Astrocyte of the spinal cord (primary cell): ENCODE measurements around the gene PLCB4.

Experiments
- DNase-seq: peaks from one replicate; pipeline ENCODE4 v3.0.0; 2011; ENCODE audit warnings: low read depth, low spot score
- H3K4me3 ChIP-seq: 2 replicates; pipeline ENCODE4 v1.5.1; 2011; ENCODE audit warnings: low read depth, mild to moderate bottlenecking, low read length, moderate library complexity
- in situ Hi-C: cut with HindIII; loops from 2 replicates; pipeline ENCODE4 v1.10.0; 2017; ENCODE audit warnings: low sequenced_read_pairs
- TF ChIP-seq, protein P1 (sequence below): IDR thresholded peaks from 2 replicates; pipeline ENCODE4 v1.5.1; 2012; ENCODE audit warnings: low read depth, mild to moderate bottlenecking, low read length, inconsistent platforms

PLCB4 gene

DNA sequence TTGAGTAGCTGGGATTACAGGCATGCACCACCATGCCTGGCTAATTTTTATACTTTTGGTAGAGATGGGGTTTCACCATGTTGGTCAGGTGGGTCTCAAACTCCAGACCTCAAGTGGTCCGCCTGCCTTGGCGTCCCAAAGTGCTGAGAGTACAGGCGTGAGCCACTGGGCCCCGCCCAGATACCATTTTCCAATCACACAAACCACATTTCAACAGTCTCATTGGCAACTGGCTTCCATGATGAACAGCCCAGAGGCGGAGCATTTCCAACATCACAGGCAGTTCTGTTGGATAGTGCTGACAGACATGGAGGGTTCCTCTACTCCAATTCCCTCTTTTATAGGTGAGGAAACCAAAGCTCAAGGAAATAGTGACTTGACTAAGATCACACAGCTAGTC, 43.9 kb upstream of the PLCB4 start:
- TF ChIP-seq, protein P1, sequence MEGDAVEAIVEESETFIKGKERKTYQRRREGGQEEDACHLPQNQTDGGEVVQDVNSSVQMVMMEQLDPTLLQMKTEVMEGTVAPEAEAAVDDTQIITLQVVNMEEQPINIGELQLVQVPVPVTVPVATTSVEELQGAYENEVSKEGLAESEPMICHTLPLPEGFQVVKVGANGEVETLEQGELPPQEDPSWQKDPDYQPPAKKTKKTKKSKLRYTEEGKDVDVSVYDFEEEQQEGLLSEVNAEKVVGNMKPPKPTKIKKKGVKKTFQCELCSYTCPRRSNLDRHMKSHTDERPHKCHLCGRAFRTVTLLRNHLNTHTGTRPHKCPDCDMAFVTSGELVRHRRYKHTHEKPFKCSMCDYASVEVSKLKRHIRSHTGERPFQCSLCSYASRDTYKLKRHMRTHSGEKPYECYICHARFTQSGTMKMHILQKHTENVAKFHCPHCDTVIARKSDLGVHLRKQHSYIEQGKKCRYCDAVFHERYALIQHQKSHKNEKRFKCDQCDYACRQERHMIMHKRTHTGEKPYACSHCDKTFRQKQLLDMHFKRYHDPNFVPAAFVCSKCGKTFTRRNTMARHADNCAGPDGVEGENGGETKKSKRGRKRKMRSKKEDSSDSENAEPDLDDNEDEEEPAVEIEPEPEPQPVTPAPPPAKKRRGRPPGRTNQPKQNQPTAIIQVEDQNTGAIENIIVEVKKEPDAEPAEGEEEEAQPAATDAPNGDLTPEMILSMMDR = no peak
- in situ Hi-C loops = no loop called here
- DNase-seq = no peak
- H3K4me3 ChIP-seq = no peak overlapping the region

DNA sequence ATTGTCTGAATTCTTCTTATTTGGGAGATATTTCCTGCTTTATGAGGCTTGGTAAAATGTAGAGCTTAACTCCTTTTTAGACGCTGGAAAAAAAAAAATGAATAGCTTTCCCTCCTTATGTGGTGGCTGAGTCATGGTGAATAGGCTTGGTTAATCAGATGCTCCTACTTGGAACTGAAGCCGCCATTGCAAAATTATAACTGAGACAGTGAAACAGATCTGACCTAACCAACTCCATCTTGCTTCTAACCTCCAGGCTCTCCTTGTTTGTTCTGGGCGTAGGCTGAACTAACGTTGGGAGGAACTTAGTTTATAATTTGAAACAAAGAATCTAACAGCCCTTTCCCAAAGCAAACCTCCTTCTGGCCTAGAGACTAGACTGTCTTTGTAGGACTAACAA, 43.2 kb upstream of the PLCB4 start:
- in situ Hi-C loops = no loop called here
- no peak overlapping the region for H3K4me3 ChIP-seq
- DNase-seq = peak; percentile 75
- TF ChIP-seq, protein P1 = no peak

DNA sequence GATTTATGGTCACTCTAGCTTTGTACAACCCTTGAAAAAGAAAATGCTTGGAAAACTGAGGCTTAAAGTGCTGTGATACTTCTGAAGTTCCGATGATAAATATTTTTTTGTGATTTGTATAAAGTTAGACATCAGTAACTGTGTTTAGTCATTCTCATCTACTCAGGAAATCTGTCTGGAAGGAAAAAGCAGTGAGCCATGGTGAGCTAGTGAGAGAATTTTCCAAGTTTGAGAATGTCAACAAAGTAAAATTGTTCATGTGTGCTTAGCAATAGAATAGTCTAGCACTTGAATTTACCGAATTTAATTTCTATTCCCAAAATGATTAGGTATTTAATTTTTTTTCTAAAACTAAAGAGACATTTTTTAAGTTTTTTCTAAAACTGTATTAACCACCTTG, 41.3 kb upstream of the PLCB4 start:
- in situ Hi-C loops = no loop called here

DNA sequence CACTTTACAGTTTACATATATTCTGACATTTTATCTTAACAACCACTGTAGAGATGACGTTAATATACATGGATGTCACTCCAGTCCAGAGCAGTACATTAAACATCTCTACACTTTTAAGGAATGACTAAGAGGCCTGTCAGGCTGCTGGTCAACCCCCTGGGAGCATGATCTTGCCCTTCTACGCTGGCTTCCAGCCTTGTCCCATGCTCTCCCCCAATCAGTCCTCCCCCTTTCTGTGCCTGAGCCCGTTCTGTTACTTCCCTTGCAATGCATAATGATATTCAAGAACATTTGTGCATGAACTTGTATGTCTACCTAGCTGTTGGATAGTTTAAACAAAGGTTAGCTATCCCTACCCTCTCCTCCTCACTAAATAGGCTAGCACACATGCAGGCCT, 40.5 kb upstream of the PLCB4 start:
- no peak for DNase-seq
- TF ChIP-seq, protein P1 = no peak
- H3K4me3 ChIP-seq = no peak overlapping the region
- in situ Hi-C loops = no loop called here

More for the DNA sequence above, 41.3 kb upstream of the PLCB4 start:
- no peak overlapping the region for H3K4me3 ChIP-seq
- TF ChIP-seq, protein P1 = no peak
- no peak for DNase-seq

DNA sequence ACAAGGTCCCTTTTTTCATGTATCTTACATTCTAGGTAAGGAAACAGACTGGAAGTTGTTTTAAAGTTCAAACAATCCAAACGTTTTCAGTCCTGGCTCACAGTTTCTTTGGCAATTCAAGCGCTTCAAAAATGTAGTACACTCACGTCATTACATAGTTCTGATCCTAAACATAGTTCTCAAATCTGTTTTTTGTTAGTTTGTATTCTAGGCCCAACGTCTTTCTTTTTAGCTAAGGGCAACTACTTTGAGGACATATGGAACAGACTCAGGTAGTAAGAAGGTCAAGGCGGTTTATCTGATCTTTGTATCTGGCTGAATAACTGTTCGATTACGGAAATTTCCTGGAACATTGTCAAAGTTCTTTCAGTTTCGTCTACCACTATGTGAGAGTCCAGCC, 36.9 kb upstream of the PLCB4 start:
- TF ChIP-seq, protein P1 = no peak
- DNase-seq = no peak
- no peak overlapping the region for H3K4me3 ChIP-seq
- in situ Hi-C loops = no loop called here

DNA sequence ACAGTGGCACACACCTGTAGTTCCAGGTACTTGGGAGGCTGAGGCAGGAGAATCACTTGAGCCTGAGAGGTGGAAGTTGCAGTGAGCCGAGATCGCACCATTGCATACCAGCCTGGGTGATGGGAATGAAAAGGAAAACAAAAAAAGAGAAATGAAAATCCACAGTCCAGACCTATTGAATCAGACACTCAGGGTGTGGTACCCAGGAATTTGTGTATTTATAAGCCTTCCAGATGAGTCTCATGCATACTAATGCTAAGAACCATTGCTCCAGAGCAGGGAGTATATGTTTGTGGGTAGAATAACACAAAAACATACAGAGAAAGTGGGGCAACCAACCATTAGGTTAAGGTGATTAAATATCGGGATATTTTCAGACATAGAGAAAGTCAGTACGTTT, 36.1 kb upstream of the PLCB4 start:
- DNase-seq = no peak
- in situ Hi-C loops = no loop called here
- TF ChIP-seq, protein P1 = no peak
- H3K4me3 ChIP-seq = no peak overlapping the region

DNA sequence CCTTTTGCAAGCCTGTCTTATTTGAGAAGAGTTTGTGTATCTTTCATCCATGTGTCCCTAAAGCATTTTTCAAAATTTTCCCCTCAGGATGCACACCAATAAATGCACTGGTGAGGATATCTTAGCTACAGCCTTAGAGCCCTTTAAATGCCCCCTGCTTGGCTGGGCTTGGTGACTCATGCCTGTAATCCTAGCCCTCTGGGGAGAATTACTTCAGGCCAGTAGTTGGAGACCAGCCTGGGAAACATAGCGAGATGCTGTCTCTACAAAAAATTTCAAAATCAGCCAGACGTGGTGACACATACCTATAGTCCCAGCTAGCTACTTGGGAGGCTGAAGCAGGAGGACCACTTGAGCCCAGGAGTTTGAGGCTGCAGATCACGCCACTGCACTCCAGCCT, 33.8 kb upstream of the PLCB4 start:
- TF ChIP-seq, protein P1 = no peak
- in situ Hi-C loops = no loop called here
- no peak overlapping the region for H3K4me3 ChIP-seq
- DNase-seq = peak; percentile 92
